ENCODE results near the gene NTSR1.

DNA sequence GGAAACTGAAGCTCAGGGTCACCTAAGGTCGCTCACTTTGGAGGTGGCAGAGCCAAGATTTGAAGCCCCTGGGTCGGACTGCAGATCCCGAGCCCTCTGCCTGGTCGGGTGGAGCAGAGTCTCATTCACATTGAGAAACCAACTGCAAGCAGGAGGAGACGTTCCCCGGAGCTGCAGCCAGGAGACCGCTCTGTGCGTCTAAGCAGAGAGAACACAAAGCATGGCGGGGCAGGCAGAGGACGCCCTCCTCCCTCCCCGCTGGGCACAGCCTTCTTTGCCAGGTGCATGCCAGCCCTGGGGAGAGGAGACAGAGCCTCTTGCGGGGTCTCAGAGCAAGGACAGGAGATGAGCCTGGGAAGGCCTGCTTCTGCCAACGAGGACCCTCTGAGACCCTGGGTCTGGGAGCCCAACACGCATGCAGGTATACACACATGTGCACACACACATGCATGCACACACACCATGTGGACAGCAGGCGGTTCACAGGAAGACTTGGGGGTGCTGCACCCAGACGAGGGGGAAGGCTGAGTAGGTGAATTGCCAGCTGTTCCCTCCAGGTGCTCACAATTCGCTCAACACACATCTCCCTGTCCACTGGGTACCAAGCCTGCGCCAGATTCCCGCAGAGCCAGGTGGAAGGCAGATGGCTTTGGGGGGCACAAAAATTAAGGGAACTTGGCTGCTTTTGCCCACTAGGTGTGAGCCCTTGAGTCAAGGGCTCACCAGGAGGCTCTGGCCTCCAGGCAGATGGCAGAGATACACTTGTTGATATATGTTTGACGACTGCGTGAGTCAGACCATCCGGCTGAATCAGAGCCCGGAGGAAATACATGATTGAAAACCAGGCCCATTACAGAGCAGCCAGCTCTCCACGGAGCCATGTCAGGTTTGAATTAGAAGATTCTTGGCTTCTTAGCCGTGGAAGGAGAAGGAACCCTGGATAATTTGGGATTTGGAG is 5.5 kb upstream of the NTSR1 start:
- TF ChIP-seq EZH2 (IDR thresholded peaks at IDR 0.05; ENCODE audit: borderline replicate concordance, insufficient read depth, low read depth, low read length, poor library complexity, severe bottlenecking) = no peak
- no peak for TF ChIP-seq CTCF (IDR thresholded peaks at IDR 0.05)

Measured in B cell (primary cell).